Pancreas (tissue), 10 donors: ENCODE data around the gene CCL24. TPM values are rescaled to one million over a fixed set of nuclear protein-coding genes. Genes with fewer than 3 reads are reported as not detected.
"Not testable (repeated sequence)": the region's sequence is repeated elsewhere in the genome, so short reads cannot be mapped to it uniquely, and the experiment has no call there.

ENCODE experiments used
- ATAC-seq, 4 donors: fragments of 200-7000 bp; cut with Tn5 transposase; one replicate each; pipeline versions ENCODE4 v1.8.0 to v1.9.1; 2020; ENCODE audit warnings: mild to moderate bottlenecking in 4 of 4, moderate library complexity in 4 of 4
- DNase-seq, 6 donors: peaks; one replicate each; pipeline ENCODE4 v3.0.0-alpha.2; 2020
- FAIRE-seq: peaks from 2 replicates; lab custom pipeline; 2012; peaks lifted over from hg19 to GRCh38; lab: Jason Lieb, UNC
- H3K27ac ChIP-seq, 4 donors: fragments of 200-600 bp; sonication (generic); 1 replicate in 3 of 4; 2 replicates in 1 of 4; pipeline versions ENCODE4 v1.5.0 to v1.8.0; 2020
- H3K27me3 ChIP-seq, 4 donors: fragments of 200-600 bp; one replicate each; pipeline ENCODE4 v1.8.0; 2021
- H3K36me3 ChIP-seq, 3 donors: fragments of 200-600 bp; sonication (generic) in 1 of 3; one replicate each; pipeline versions ENCODE4 v1.5.0 to v1.8.0; 2020 to 2021
- H3K4me1 ChIP-seq, 3 donors: fragments of 200-600 bp; one replicate each; pipeline ENCODE4 v1.8.0; 2021
- H3K4me3 ChIP-seq, 4 donors: fragments of 200-600 bp; sonication (generic) in 2 of 4; one replicate each; pipeline versions ENCODE4 v1.5.0 to v1.8.0; 2020 to 2021
- H3K9me3 ChIP-seq, 4 donors: fragments of 200-600 bp; one replicate each; pipeline ENCODE4 v1.8.0; 2021
- WGBS, 2 donors: extraction: QIAGEN DNeasy Blood & Tissue Kit; methylation state at CpG; one replicate each; pipeline ENCODE4 v1.1.7; 2013; 5-methylcytosine and 5-hydroxymethylcytosine counted together
- intact Hi-C, 3 donors: fragments of 100-400 bp; cut with DNase I; formaldehyde crosslinking; loops; one replicate each; pipeline versions ENCODE4 v1.11.1 to v1.14.2; 2022
- polyA plus RNA-seq, 2 donors: library from polyadenylated mRNA; stranded (reverse); fragments of 200-250 nt; gene quantifications; one replicate each; pipeline ENCODE4 v1.2.3, GENCODE V29; 2013
- total RNA-seq, 6 donors: library from RNA; stranded (reverse); fragmentation: NEBNext Ultra II Directional in 4 of 6; extraction: Animal tissue kit (Norgen Biotek cat#: 25700) in 4 of 6; gene quantifications; one replicate each; pipeline versions ENCODE4 v1.2.1 to v1.2.4, GENCODE V29; 2021 to 2023
- TF ChIP-seq, protein P1 (sequence below), 4 donors: fragments of 200-600 bp; sonication (generic) in 3 of 4; IDR thresholded peaks; one replicate each; pipeline versions ENCODE4 v1.5.0 to v1.8.0; 2021; ENCODE audit warnings: antibody characterized with exemption in 4 of 4
- donor health status: healthy with polysubstance abuse.
- donor health status: DM: no; HTN: no; CAD: no; lungs with moderate emphysema.
- donor health status: DM: no; HTN: no; CAD: no.
- donor health status: control.
- donor health status: control.
- donor health status: Bipolar disorder and iron deficiency.
- donor health status: DM: yes; HTN: yes; CAD: no.
- donor health status: DM: no; HTN: no; CAD: no.
- donor health status: DM: no; HTN: no; CAD: no.
- donor health status: DM: yes; HTN: yes; CAD: no.

Gene CCL24
- total and polyA plus RNA-seq, 8 donors = 0.37 TPM; not detected in 7

- WGBS, 2 donors = 74 to 76% methylated on average over 7 of the region's 7 CpGs
Observed at GRCh38 chr7:75836798-75837197, 23.2 kb upstream of the CCL24 start.

GRCh38 chr7:75835688-75836285, 22.2 kb upstream of the CCL24 start:
- Histone ChIP-seq H3K4me3 (no peak overlapping the region), H3K27me3 (no peaks in the 10 kb centered on the region), H3K27ac (no peak overlapping the region), H3K4me1 (no peaks in the 10 kb centered on the region), H3K9me3 (no peaks in the 10 kb centered on the region), H3K36me3 (no peaks in the 10 kb centered on the region)
- TF ChIP-seq, protein P1, sequence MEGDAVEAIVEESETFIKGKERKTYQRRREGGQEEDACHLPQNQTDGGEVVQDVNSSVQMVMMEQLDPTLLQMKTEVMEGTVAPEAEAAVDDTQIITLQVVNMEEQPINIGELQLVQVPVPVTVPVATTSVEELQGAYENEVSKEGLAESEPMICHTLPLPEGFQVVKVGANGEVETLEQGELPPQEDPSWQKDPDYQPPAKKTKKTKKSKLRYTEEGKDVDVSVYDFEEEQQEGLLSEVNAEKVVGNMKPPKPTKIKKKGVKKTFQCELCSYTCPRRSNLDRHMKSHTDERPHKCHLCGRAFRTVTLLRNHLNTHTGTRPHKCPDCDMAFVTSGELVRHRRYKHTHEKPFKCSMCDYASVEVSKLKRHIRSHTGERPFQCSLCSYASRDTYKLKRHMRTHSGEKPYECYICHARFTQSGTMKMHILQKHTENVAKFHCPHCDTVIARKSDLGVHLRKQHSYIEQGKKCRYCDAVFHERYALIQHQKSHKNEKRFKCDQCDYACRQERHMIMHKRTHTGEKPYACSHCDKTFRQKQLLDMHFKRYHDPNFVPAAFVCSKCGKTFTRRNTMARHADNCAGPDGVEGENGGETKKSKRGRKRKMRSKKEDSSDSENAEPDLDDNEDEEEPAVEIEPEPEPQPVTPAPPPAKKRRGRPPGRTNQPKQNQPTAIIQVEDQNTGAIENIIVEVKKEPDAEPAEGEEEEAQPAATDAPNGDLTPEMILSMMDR (IDR thresholded peaks at IDR 0.05) = no peak
- FAIRE-seq (no peak), DNase-seq (no peak), ATAC-seq (no peak)
- WGBS, 2 donors = 85 to 91% methylated on average over 29 of the region's 29 CpGs
- intact Hi-C loops = no loop called here

More at GRCh38 chr7:75836798-75837197, 23.2 kb upstream of the CCL24 start:
- H3K27me3 ChIP-seq = no peaks in the 10 kb centered on the region
- ATAC-seq (no peak), DNase-seq (no peak), FAIRE-seq (no peak)
- no peaks in the 10 kb centered on the region for H3K36me3 ChIP-seq
- no peaks in the 10 kb centered on the region for H3K4me1 ChIP-seq
- no peak overlapping the region for H3K4me3 ChIP-seq
- no peaks in the 10 kb centered on the region for H3K9me3 ChIP-seq
- H3K27ac ChIP-seq = no peak overlapping the region
- intact Hi-C loops = no loop called here
- TF ChIP-seq, protein P1 (IDR thresholded peaks at IDR 0.05) = no peak

DNA sequence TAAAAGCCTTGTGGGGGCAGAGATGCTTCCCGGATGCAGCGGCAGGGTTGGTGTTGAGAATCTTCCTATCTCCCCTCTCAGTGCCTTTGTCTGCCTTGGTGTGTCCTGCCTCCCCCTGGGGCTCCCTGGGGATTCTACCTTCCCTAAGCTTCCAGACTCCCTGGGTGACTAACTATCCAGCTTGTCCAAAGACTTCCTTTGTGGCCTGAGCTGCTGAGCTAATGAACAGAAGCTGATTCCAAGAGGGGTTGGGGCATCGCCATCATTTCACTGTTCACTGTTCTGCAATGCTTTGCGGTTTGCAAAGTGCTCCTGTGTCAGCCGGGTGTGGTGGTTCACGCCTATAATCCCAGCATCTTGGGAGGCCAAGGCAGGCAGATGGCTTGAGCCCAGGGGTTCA, 20.1 kb upstream of the CCL24 start:
- H3K27ac ChIP-seq, H3K4me1 ChIP-seq, ATAC-seq, H3K27me3 ChIP-seq, intact Hi-C loops, H3K9me3 ChIP-seq, H3K36me3 ChIP-seq, H3K4me3 ChIP-seq, FAIRE-seq, DNase-seq: not testable (repeated sequence)
- 75 to 77% methylated on average over 6 of the region's 6 CpGs for WGBS, 2 donors

DNA sequence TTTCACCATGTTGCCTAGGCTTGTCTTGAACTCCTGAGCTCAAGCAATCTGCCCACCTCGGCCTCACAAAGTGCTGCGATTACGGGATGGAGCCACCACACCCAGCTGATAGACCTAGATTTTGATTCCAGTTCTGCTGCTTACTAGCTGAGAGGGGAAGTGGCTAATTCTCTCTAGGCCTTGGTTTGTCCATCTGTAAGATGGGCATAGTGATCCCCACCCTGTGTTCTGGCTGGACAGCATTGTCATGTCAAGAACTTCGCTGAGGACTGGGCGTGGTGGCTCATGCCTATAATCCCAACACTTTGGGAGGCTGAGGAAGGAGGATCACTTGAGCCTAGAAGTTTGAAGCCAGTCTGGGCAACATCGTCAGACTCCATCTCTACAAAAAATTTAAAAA, 17.4 kb upstream of the CCL24 start:
- ATAC-seq (no peak), DNase-seq (no peak), FAIRE-seq (no peak)
- Histone ChIP-seq H3K4me3 (no peak overlapping the region), H3K27me3 (no peaks in the 10 kb centered on the region), H3K4me1 (no peaks in the 10 kb centered on the region), H3K27ac (no peak overlapping the region), H3K9me3 (no peaks in the 10 kb centered on the region), H3K36me3 (no peaks in the 10 kb centered on the region)
- intact Hi-C loops = no loop called here
- 84 to 88% methylated on average over 6 of the region's 6 CpGs for WGBS, 2 donors
- TF ChIP-seq, protein P1 (IDR thresholded peaks at IDR 0.05) = no peak

- intact Hi-C loops, H3K4me1 ChIP-seq, FAIRE-seq, H3K9me3 ChIP-seq, H3K36me3 ChIP-seq, DNase-seq, H3K4me3 ChIP-seq, H3K27ac ChIP-seq, ATAC-seq, H3K27me3 ChIP-seq: not testable (repeated sequence)
- WGBS, 2 donors = 67 to 68% methylated on average over 6 of the region's 6 CpGs
Observed at GRCh38 chr7:75829656-75830055, 16.1 kb upstream of the CCL24 start.

GRCh38 chr7:75823198-75823910, 9.7 kb upstream of the CCL24 start:
- no peak for DNase-seq
- H3K36me3 ChIP-seq = no peaks in the 10 kb centered on the region
- no peak for FAIRE-seq
- WGBS, 2 donors = 47% methylated on average over 9 of the region's 9 CpGs
- no peak overlapping the region for H3K27ac ChIP-seq
- no peak for ATAC-seq
- no peaks in the 10 kb centered on the region for H3K27me3 ChIP-seq
- TF ChIP-seq, protein P1 (IDR thresholded peaks at IDR 0.05) = no peak
- no peaks in the 10 kb centered on the region for H3K4me1 ChIP-seq
- H3K9me3 ChIP-seq = no peaks in the 10 kb centered on the region
- H3K4me3 ChIP-seq = no peak overlapping the region
- intact Hi-C loops = no loop called here
